ENCODE data around the gene HOMER2.

GRCh38 chr15:82851306-82851850 is 101.1 kb downstream of the HOMER2 start:
- no peak for TF ChIP-seq CTCF (IDR thresholded peaks at IDR 0.05)
- TF ChIP-seq POLR2A (IDR thresholded peaks at IDR 0.05) = no peak
